HG02623 (cell line): ENCODE results near the gene LRRC46.

Experiments
- ATAC-seq: cut with Tn5 transposase; IDR thresholded peaks from one replicate; pipeline ENCODE4 v1.9.1; 2021; ENCODE audit warnings: moderate library complexity; ENCODE audit not compliant: unreplicated experiment

LRRC46 gene

GRCh38 chr17:47808830-47809480 lies 22.5 kb upstream of the LRRC46 start:
- no peak for ATAC-seq

GRCh38 chr17:47810200-47810821 lies 21.2 kb upstream of the LRRC46 start:
- no peak for ATAC-seq

GRCh38 chr17:47810901-47811635 lies 20.4 kb upstream of the LRRC46 start:
- ATAC-seq: no peak

GRCh38 chr17:47811709-47812108 lies 19.8 kb upstream of the LRRC46 start:
- ATAC-seq: no peak

- no peak for ATAC-seq
Observed at GRCh38 chr17:47812146-47812920, 19.1 kb upstream of the LRRC46 start.

- no peak for ATAC-seq
Observed at GRCh38 chr17:47813077-47813476, 18.4 kb upstream of the LRRC46 start.

- no peak for ATAC-seq
Observed at GRCh38 chr17:47813512-47814031, 17.9 kb upstream of the LRRC46 start.

- ATAC-seq: no peak
Observed at GRCh38 chr17:47815106-47815918, 16.2 kb upstream of the LRRC46 start.

GRCh38 chr17:47816111-47816735 lies 15.2 kb upstream of the LRRC46 start:
- no peak for ATAC-seq

GRCh38 chr17:47816947-47817346 lies 14.5 kb upstream of the LRRC46 start:
- ATAC-seq: no peak

GRCh38 chr17:47818002-47818695 lies 13.3 kb upstream of the LRRC46 start:
- no peak for ATAC-seq

- no peak for ATAC-seq
Observed at GRCh38 chr17:47819475-47819874, 12.0 kb upstream of the LRRC46 start.

- no peak for ATAC-seq
Observed at GRCh38 chr17:47820033-47820789, 11.3 kb upstream of the LRRC46 start.

- no peak for ATAC-seq
Observed at GRCh38 chr17:47821031-47821423, 10.4 kb upstream of the LRRC46 start.

GRCh38 chr17:47821424-47822391 lies 9.8 kb upstream of the LRRC46 start, which contains the start of gene OSBPL7:
OSBPL7 (minus strand) TSS chr17:47821794; CDS start chr17:47820278, 1,516 bp downstream.
- peak; percentile 67 for ATAC-seq

- no peak for ATAC-seq
Observed at GRCh38 chr17:47822785-47823184, 8.7 kb upstream of the LRRC46 start.

GRCh38 chr17:47823519-47823918 lies 8.0 kb upstream of the LRRC46 start:
- no peak for ATAC-seq
